Trophoblast cell (in vitro differentiated cells and primary cell): ENCODE measurements around the gene BPIFB3.

Source experiments
- DNase-seq, 2 donors: peaks; one replicate each; pipeline ENCODE4 v3.0.0-alpha.2; 2016
- H2AFZ ChIP-seq: 2 replicates; pipeline ENCODE4 v1.6.1; 2013; ENCODE audit warnings: low read length, moderate library complexity, mild to moderate bottlenecking; ENCODE audit not compliant: insufficient read depth, poor library complexity
- H2AK5ac ChIP-seq: 2 replicates; pipeline ENCODE4 v1.6.1; 2013; ENCODE audit warnings: mild to moderate bottlenecking, low read length
- H2BK120ac ChIP-seq: 2 replicates; pipeline ENCODE4 v1.6.1; 2013; ENCODE audit warnings: low read length, mild to moderate bottlenecking, moderate library complexity; ENCODE audit not compliant: insufficient read depth, poor library complexity
- H2BK12ac ChIP-seq: 2 replicates; pipeline ENCODE4 v1.6.1; 2013; ENCODE audit warnings: mild to moderate bottlenecking, low read length, moderate library complexity
- H2BK5ac ChIP-seq: 2 replicates; pipeline ENCODE4 v1.6.1; 2013; ENCODE audit warnings: low read length, low read depth, moderate library complexity, mild to moderate bottlenecking; ENCODE audit not compliant: poor library complexity
- H3K14ac ChIP-seq: 2 replicates; pipeline ENCODE4 v1.6.1; 2013; ENCODE audit warnings: mild to moderate bottlenecking, low read length
- H3K18ac ChIP-seq: 2 replicates; pipeline ENCODE4 v1.6.1; 2013; ENCODE audit warnings: mild to moderate bottlenecking, low read length
- H3K23ac ChIP-seq: 2 replicates; pipeline ENCODE4 v1.6.1; 2013; ENCODE audit warnings: low read length
- H3K27ac ChIP-seq: 2 replicates; pipeline ENCODE4 v1.5.1; 2013; ENCODE audit warnings: low read depth, mild to moderate bottlenecking, inconsistent platforms, low read length, moderate library complexity
- H3K27me3 ChIP-seq: 2 replicates; pipeline ENCODE4 v1.6.1; 2013; ENCODE audit warnings: inconsistent platforms, mild to moderate bottlenecking, low read length, moderate library complexity; ENCODE audit not compliant: insufficient read depth
- H3K36me3 ChIP-seq, 2 experiments: 1 replicate in 1 of 2; 2 replicates in 1 of 2; pipeline ENCODE4 v1.6.1; 2013; ENCODE audit warnings: low read length in 2 of 2, mild to moderate bottlenecking in 2 of 2, moderate library complexity in 1 of 2; ENCODE audit not compliant: insufficient read depth in 2 of 2, control insufficient read depth in 1 of 2
- H3K4ac ChIP-seq: 2 replicates; pipeline ENCODE4 v1.6.1; 2013; ENCODE audit warnings: low read depth, mild to moderate bottlenecking, low read length, moderate library complexity
- H3K4me1 ChIP-seq, 2 experiments: 1 replicate in 1 of 2; 2 replicates in 1 of 2; pipeline ENCODE4 v1.6.1; 2013; ENCODE audit warnings: low read length in 2 of 2, mild to moderate bottlenecking in 2 of 2, moderate library complexity in 1 of 2; ENCODE audit not compliant: insufficient read depth in 2 of 2, control insufficient read depth in 1 of 2
- H3K4me2 ChIP-seq: 2 replicates; pipeline ENCODE4 v1.6.1; 2013; ENCODE audit warnings: inconsistent platforms, mild to moderate bottlenecking, low read length, moderate library complexity
- H3K4me3 ChIP-seq: 2 replicates; pipeline ENCODE4 v1.5.1; 2013; ENCODE audit warnings: mild to moderate bottlenecking, low read depth, low read length, inconsistent platforms
- H3K79me1 ChIP-seq: one replicate; pipeline ENCODE4 v1.6.1; 2013; ENCODE audit warnings: low read length
- H3K79me2 ChIP-seq: 2 replicates; pipeline ENCODE4 v1.6.1; 2013; ENCODE audit warnings: low read length, mild to moderate bottlenecking; ENCODE audit not compliant: control insufficient read depth, insufficient read depth, poor library complexity
- H3K9ac ChIP-seq: 2 replicates; pipeline ENCODE4 v1.6.1; 2013; ENCODE audit warnings: mild to moderate bottlenecking, low read length
- H3K9me3 ChIP-seq: 2 replicates; pipeline ENCODE4 v1.6.1; 2013; ENCODE audit warnings: low read depth, mild to moderate bottlenecking, control low read depth, inconsistent platforms, low read length; ENCODE audit not compliant: insufficient read depth
- H4K12ac ChIP-seq: 2 replicates; pipeline ENCODE4 v1.6.1; 2013; ENCODE audit warnings: low read depth, mild to moderate bottlenecking, low read length, moderate library complexity
- H4K8ac ChIP-seq: 2 replicates; pipeline ENCODE4 v1.6.1; 2013; ENCODE audit warnings: low read depth, mild to moderate bottlenecking, low read length, moderate library complexity
- H4K91ac ChIP-seq: one replicate; pipeline ENCODE4 v1.6.1; 2013; ENCODE audit warnings: low read depth, mild to moderate bottlenecking, low read length, moderate library complexity
- WGBS: extraction: QIAGEN DNeasy Blood & Tissue Kit; methylation state at CpG from one replicate; pipeline ENCODE4 v1.1.7; 2013; ENCODE audit warnings: missing lambda C conversion rate; ENCODE audit not compliant: insufficient read length, insufficient coverage; ENCODE audit errors: extremely low coverage; 5-methylcytosine and 5-hydroxymethylcytosine counted together

The BPIFB3 gene

DNA sequence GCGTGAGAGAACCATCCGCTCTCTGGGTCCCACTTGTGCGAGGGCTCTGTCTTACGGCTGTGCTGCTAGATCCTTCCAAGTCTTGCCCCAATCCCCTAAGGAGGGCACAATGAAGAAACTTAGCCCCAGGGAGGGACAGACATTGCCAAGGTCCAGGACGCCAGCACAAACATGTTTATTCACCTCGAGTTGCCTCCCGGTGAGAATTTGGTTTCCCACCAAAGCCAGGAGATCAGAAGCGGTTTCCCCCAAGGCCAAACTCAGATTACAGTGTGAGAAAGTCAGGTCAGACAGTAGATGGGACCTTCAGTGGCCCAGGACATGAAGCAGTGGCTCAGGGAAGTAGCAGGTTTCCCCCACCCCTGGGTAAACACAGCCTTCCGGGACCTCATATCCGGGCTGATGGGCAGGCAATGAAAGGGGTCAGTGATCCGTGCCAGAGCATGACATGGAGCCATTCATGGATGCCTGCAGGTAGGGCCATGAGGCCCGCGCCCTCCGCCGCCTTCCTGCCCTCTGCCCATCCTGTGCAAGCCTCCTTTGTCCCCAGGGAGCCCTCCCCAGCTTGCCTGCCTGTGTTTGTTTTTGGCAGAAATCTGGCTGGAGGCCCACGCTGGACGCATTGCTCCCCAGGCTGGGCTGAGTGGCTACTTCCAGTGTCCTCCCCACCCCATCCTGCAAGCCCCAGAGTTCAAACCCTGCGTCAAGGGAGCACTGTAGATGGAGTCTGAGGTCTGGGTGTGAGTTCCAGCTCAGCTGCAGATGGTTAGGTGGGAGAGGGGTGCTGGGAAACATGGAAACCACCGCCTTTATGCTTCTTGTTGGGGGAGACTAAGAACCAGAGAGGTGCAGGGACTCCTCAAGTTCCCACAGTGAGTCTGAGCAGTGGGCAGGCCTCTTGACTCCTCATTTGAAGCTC, 44.2 kb upstream of the BPIFB3 start:
- Histone ChIP-seq H2AFZ (no peak overlapping the region), H2BK5ac (no peak overlapping the region), H3K18ac (no peak overlapping the region), H2AK5ac (no peak overlapping the region), H3K4me2 (no peak overlapping the region), H3K23ac (no peak overlapping the region), H2BK120ac (no peak overlapping the region), H4K8ac (no peak overlapping the region), H3K4me3 (no peak overlapping the region), H3K79me1 (no peaks in the 10 kb centered on the region), H3K9ac (no peak overlapping the region), H3K4me1 (no peaks in the 10 kb centered on the region), H3K27ac (no peak overlapping the region), H4K91ac (no peak overlapping the region), H3K27me3 (no peaks in the 10 kb centered on the region), H4K12ac (no peak overlapping the region), H3K9me3 (no peaks in the 10 kb centered on the region), H3K4ac (no peak overlapping the region), H3K14ac (no peak overlapping the region), H2BK12ac (no peak overlapping the region), H3K36me3 (no peaks in the 10 kb centered on the region), H3K79me2 (no peaks in the 10 kb centered on the region)
- WGBS = no CpG with 5 or more reads among the region's 19 CpGs
- DNase-seq = no peak

DNA sequence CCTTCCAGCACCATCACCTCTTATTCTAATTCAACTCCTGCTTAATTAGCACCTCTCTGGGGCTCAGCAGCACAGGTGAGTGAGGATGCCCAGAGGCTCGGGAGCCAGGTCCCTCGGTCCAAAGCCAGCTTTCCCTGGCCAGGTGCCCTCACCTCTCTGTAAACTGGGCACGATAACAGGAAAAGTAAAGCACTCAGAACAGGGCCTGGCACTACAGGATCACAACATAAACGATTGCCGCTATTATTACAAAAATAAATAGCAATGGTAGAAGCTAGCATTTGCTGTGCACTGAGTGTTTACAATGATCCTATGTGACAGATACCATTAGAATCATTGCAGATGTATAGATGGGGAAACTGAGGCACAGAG, 43.6 kb upstream of the BPIFB3 start:
- Histone ChIP-seq H3K27me3 (no peaks in the 10 kb centered on the region), H2AFZ (no peak overlapping the region), H3K27ac (no peak overlapping the region), H3K14ac (no peak overlapping the region), H2AK5ac (no peak overlapping the region), H4K12ac (no peak overlapping the region), H3K4me3 (no peak overlapping the region), H4K91ac (no peak overlapping the region), H3K79me2 (no peaks in the 10 kb centered on the region), H3K9me3 (no peaks in the 10 kb centered on the region), H2BK120ac (no peak overlapping the region), H3K23ac (no peak overlapping the region), H3K18ac (no peak overlapping the region), H3K4me2 (no peak overlapping the region), H2BK12ac (no peak overlapping the region), H3K4ac (no peak overlapping the region), H3K36me3 (no peaks in the 10 kb centered on the region), H2BK5ac (no peak overlapping the region), H3K79me1 (no peaks in the 10 kb centered on the region), H3K4me1 (no peaks in the 10 kb centered on the region), H3K9ac (no peak overlapping the region), H4K8ac (no peak overlapping the region)
- DNase-seq = no peak
- WGBS = no CpG with 5 or more reads among the region's 5 CpGs

DNA sequence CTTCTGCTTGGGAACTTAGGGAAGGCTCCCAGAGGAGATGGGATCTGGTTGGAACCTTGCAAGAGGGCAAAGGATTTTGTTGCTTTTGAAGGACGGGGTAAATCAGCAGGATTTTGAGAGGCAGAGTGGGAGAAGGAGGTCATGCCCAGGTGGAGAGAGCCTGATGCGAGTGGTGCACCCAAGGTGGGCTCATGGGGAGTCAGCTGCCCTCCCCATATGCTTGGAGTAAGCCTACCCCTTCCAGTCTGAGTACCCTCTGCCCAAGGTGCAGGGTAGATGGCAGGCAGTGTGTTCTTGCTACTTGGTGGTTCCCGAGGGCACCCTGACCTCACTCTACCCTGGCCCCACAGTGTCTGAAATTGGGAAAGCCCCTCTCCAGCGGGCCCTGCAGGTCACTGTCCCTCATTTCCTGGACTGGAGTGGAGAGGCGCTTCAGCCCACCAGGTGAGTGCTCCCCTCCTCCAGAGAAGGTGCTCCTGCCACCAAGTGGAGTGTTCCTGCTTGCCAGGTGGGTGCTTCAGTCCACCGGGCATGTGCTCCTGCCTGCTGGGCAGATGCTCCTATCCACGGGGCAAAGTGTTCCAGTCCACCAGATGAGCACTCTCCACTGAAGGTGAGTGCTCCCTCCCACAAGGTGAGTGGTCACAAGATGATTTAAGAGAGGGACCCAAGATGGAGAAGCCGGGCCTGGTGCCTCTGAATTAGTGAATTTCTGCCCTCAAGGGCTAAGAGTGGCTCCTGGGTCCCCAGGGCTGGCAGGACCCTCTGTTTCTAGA, 42.8 kb upstream of the BPIFB3 start:
- Histone ChIP-seq H3K79me2 (no peaks in the 10 kb centered on the region), H4K12ac (no peak overlapping the region), H2BK12ac (no peak overlapping the region), H3K18ac (no peak overlapping the region), H4K8ac (no peak overlapping the region), H3K79me1 (no peaks in the 10 kb centered on the region), H3K23ac (no peak overlapping the region), H3K4ac (no peak overlapping the region), H3K4me3 (no peak overlapping the region), H2AK5ac (no peak overlapping the region), H4K91ac (no peak overlapping the region), H2BK5ac (no peak overlapping the region), H3K27ac (no peak overlapping the region), H3K4me2 (no peak overlapping the region), H2AFZ (no peak overlapping the region), H3K27me3 (no peaks in the 10 kb centered on the region), H3K9ac (no peak overlapping the region), H3K36me3 (no peaks in the 10 kb centered on the region), H3K4me1 (no peaks in the 10 kb centered on the region), H3K9me3 (no peaks in the 10 kb centered on the region), H3K14ac (no peak overlapping the region), H2BK120ac (no peak overlapping the region)
- no CpG with 5 or more reads among the region's 8 CpGs for WGBS
- no peak for DNase-seq

DNA sequence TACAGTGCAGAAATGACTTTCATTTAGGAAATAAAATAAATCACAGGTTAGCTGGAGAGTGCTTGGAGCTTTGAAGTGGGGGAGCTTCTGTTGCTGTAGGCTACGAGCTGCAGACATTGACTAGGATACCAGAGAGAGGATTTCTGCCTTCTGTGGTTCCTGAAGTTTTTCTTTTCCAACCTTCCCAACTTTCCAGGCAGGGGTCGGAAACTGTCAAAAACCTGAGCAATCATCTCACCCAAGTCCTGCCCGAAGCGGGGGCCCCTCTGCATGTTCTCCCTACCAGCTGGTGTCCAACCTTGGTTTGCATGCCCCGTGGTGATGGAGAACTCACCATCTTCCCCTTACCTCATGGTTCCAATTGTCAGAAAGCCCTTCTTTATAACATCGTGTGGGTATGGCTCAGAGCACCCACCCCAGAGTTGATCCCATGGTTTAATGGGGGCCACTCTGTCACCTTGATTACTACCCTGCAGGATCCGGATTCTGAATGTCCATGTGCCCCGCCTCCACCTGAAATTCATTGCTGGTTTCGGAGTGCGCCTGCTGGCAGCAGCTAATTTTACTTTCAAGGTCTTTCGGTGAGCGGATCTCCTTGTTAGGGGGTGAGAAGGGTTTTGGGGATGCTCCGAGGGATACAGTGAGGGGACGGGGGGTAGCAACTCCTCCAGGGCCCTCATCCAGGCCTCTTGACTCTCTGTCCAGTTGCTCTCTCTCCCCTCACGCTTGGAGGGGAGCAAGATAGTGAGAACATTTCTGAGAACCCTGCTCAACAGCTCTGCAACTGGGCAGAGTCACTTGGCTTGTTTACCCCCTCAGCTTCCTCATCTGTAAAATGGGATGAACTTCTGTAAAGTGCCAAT, 41.1 kb upstream of the BPIFB3 start:
- Histone ChIP-seq H3K79me2 (no peaks in the 10 kb centered on the region), H4K91ac (no peak overlapping the region), H3K4me3 (no peak overlapping the region), H4K12ac (no peak overlapping the region), H3K4me1 (no peaks in the 10 kb centered on the region), H3K14ac (no peak overlapping the region), H3K23ac (no peak overlapping the region), H3K18ac (no peak overlapping the region), H4K8ac (no peak overlapping the region), H2AK5ac (no peak overlapping the region), H3K79me1 (no peaks in the 10 kb centered on the region), H3K27ac (no peak overlapping the region), H3K27me3 (no peaks in the 10 kb centered on the region), H2AFZ (no peak overlapping the region), H2BK120ac (no peak overlapping the region), H3K36me3 (no peaks in the 10 kb centered on the region), H3K9ac (no peak overlapping the region), H3K4me2 (no peak overlapping the region), H3K9me3 (no peaks in the 10 kb centered on the region), H2BK12ac (no peak overlapping the region), H3K4ac (no peak overlapping the region), H2BK5ac (no peak overlapping the region)
- WGBS = no CpG with 5 or more reads among the region's 15 CpGs
- DNase-seq = no peak
